OCI-LY7 (cell line): ENCODE data around the gene TK2. TPM values are rescaled to one million over a fixed set of nuclear protein-coding genes. Genes with fewer than 3 reads are reported as not detected.

Source experiments
- BruUV-seq: library from RNA; stranded (reverse); fragments of 400-500 nt; replicated peaks from 2 replicates; lab custom pipeline; 2021; lab: Mats Ljungman, UMichigan
- CTCF ChIA-PET: fragments of 300-600 bp; sonication (Branson Sonifier 250); formaldehyde crosslinking; loops from one replicate; lab custom pipeline; 2022; ENCODE audit warnings: antibody characterized with exemption; ENCODE audit not compliant: unreplicated experiment; lab: Charles Lee
- POLR2A ChIA-PET: fragments of 300-600 bp; sonication (Branson Sonifier 250); formaldehyde crosslinking; loops from one replicate; lab custom pipeline; 2022; ENCODE audit warnings: antibody characterized with exemption; lab: Charles Lee
- DNase-seq: peaks from one replicate; pipeline ENCODE4 v3.0.0-alpha.2; 2015; ENCODE audit warnings: low spot score
- H2AFZ ChIP-seq: fragments of 200-600 bp; sonication (generic), shearing (Covaris generic); 2 replicates; pipeline ENCODE4 v1.6.1; 2014; ENCODE audit warnings: mild to moderate bottlenecking, antibody characterized with exemption, low read length, moderate library complexity
- H3K27ac ChIP-seq: fragments of 200-600 bp; sonication (generic); 2 replicates; pipeline ENCODE4 v1.5.1; 2014; ENCODE audit warnings: mixed run types, low read depth, mild to moderate bottlenecking, moderate library complexity, low read length, inconsistent platforms; ENCODE audit not compliant: poor library complexity, severe bottlenecking
- H3K36me3 ChIP-seq: fragments of 200-600 bp; sonication (generic); 2 replicates; pipeline ENCODE4 v1.6.1; 2014; ENCODE audit warnings: mild to moderate bottlenecking, antibody characterized with exemption, low read length, moderate library complexity, mixed read lengths; ENCODE audit not compliant: insufficient read depth
- H3K4me1 ChIP-seq: fragments of 200-600 bp; sonication (generic); 2 replicates; pipeline ENCODE4 v1.5.1; 2014; ENCODE audit warnings: mild to moderate bottlenecking, low read length; ENCODE audit not compliant: insufficient read depth, poor library complexity, severe bottlenecking
- H3K4me2 ChIP-seq: fragments of 200-600 bp; sonication (generic); 2 replicates; pipeline ENCODE4 v1.6.1; 2014; ENCODE audit warnings: mild to moderate bottlenecking, low read length
- H3K4me3 ChIP-seq: fragments of 200-600 bp; sonication (generic); 2 replicates; pipeline ENCODE4 v1.5.1; 2014; ENCODE audit warnings: mild to moderate bottlenecking, low read depth, low read length; ENCODE audit not compliant: poor library complexity, severe bottlenecking
- H3K79me2 ChIP-seq: fragments of 200-600 bp; sonication (generic); 2 replicates; pipeline ENCODE4 v1.6.1; 2016; ENCODE audit warnings: low read depth, mild to moderate bottlenecking, low read length, moderate library complexity, mixed read lengths; ENCODE audit not compliant: insufficient read depth
- H3K9me2 ChIP-seq: fragments of 200-600 bp; sonication (generic); 2 replicates; pipeline ENCODE4 v1.6.1; 2016; ENCODE audit warnings: mild to moderate bottlenecking, low read length, mixed read lengths; ENCODE audit not compliant: insufficient read depth
- H3K9me3 ChIP-seq: fragments of 200-600 bp; sonication (generic); 2 replicates; pipeline ENCODE4 v1.6.1; 2014; ENCODE audit warnings: mild to moderate bottlenecking, mixed run types, low read length, mixed read lengths
- H4K20me1 ChIP-seq: fragments of 200-600 bp; sonication (generic); 2 replicates; pipeline ENCODE4 v1.6.1; 2014; ENCODE audit warnings: mild to moderate bottlenecking, antibody characterized with exemption, low read length, moderate library complexity, mixed read lengths; ENCODE audit not compliant: insufficient read depth
- EZH2phosphoT487 ChIP-seq: fragments of 200-600 bp; sonication (generic); IDR thresholded peaks from 2 replicates; pipeline ENCODE4 v1.6.1; 2018; ENCODE audit warnings: low read depth, borderline replicate concordance, mild to moderate bottlenecking, mixed run types, antibody characterized with exemption, low read length, moderate library complexity, mixed read lengths
- intact Hi-C: fragments of 100-400 bp; cut with micrococcal nuclease; formaldehyde crosslinking; loops from one replicate; pipeline ENCODE4 v1.10.0; 2022; ENCODE audit not compliant: unreplicated experiment
- total RNA-seq, 2 experiments: library from RNA; depleted of rRNA in 1 of 2; stranded (reverse); fragments of >200 nt in 1 of 2; shearing (Covaris generic) in 1 of 2; gene quantifications; 2 replicates each; pipeline ENCODE4 v1.2.3, GENCODE V29; 2014 to 2022
- TF ChIP-seq, protein P1 (sequence below): fragments of 200-600 bp; sonication (generic); conservative IDR thresholded peaks from 2 replicates; pipeline ENCODE4 v1.5.1; 2014; ENCODE audit warnings: mild to moderate bottlenecking, antibody characterized with exemption, low read length, moderate library complexity, mixed read lengths

The TK2 gene
- total RNA-seq, 2 experiments from 2014 or later = 0.06 to 1.9 TPM

GRCh38 chr16:66566051-66566901 is 16.4 kb upstream of the TK2 start, which contains the start of gene CMTM1:
TSS of gene CMTM1 (plus strand) at chr16:66566439. CDS start at chr16:66566514, 75 bp downstream.
- Histone ChIP-seq H3K4me2 (no peak within 1 kb of the TSS), H3K27ac (no peak within 1 kb of the TSS), H3K9me3 (no peaks in the 10 kb centered on the region), H3K4me1 (no peaks in the 10 kb centered on the region), H4K20me1 (no peaks in the 10 kb centered on the region), H3K79me2 (no peaks in the 10 kb centered on the region), H3K36me3 (peaks cover 57% of the 10 kb centered on the region), H2AFZ (no peak within 1 kb of the TSS), H3K4me3 (no peak within 1 kb of the TSS), H3K9me2 (no peaks in the 10 kb centered on the region)
- POLR2A ChIA-PET = no interaction called here
- BruUV-seq = no TSS peak
- CTCF ChIA-PET = no interaction called here
- no peak for TF ChIP-seq EZH2phosphoT487
- TF ChIP-seq, protein P1, sequence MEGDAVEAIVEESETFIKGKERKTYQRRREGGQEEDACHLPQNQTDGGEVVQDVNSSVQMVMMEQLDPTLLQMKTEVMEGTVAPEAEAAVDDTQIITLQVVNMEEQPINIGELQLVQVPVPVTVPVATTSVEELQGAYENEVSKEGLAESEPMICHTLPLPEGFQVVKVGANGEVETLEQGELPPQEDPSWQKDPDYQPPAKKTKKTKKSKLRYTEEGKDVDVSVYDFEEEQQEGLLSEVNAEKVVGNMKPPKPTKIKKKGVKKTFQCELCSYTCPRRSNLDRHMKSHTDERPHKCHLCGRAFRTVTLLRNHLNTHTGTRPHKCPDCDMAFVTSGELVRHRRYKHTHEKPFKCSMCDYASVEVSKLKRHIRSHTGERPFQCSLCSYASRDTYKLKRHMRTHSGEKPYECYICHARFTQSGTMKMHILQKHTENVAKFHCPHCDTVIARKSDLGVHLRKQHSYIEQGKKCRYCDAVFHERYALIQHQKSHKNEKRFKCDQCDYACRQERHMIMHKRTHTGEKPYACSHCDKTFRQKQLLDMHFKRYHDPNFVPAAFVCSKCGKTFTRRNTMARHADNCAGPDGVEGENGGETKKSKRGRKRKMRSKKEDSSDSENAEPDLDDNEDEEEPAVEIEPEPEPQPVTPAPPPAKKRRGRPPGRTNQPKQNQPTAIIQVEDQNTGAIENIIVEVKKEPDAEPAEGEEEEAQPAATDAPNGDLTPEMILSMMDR = no peak
- intact Hi-C loops = no loop called here
- no peak for DNase-seq

DNA sequence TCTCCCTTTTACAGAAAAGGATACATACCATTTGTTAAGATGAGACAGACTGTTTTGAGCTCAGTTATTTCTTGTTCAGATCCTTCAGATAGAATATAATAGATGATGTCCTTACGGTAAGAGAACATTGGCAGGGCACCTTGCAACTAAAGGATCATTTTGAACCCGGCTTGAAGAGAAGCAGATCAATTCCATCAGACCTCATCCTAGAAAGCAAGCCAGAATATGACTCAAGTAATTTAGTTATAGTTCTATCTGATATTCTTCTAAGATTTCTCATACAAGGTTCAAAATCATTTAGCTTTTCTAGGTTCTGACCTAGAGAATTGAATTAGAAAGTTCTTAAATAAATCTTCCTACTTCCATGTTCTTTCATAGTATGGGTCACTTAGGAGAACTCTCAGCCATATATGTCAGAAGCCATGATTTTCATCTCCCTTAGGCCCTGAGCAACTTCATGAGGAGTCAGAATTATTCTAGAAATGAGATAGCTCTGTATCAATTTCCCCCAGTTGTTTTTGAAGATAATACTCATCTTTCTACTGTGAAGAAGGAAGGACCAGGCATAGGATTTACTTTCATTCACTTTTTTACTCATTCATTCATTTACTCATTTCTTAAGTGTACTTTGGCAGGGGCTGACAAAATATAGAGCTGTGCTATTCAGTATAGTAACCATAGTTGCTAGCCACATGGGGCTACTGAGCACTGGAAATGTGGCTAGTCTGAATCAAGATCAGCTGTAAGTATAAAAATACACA is 13.8 kb upstream of the TK2 start:
- Histone ChIP-seq H3K9me2 (no peaks in the 10 kb centered on the region), H3K4me2 (no peak overlapping the region), H3K36me3 (peaks cover 80% of the 10 kb centered on the region), H4K20me1 (no peaks in the 10 kb centered on the region), H3K4me1 (no peaks in the 10 kb centered on the region), H3K9me3 (no peaks in the 10 kb centered on the region), H3K27ac (no peak overlapping the region), H3K4me3 (no peak overlapping the region), H3K79me2 (no peaks in the 10 kb centered on the region), H2AFZ (no peak overlapping the region)
- CTCF ChIA-PET = interaction anchor here (0.9 kb wide), 1 partner anchor 8 kb away, joined by 3 read pairs; no protein-coding TSS in a partner anchor
- intact Hi-C loops = no loop called here
- TF ChIP-seq, protein P1 = no peak
- TF ChIP-seq EZH2phosphoT487 = no peak
- no peak for DNase-seq
- POLR2A ChIA-PET = interaction anchor here (0.6 to 1.5 kb wide), 6 partner anchors 9 to 124 kb away, joined by 3 to 5 read pairs (median 4); no protein-coding TSS in a partner anchor
- BruUV-seq = no TSS peak
